ENCODE measurements around the gene NID1.
"Not testable (repeated sequence)": the region's sequence is repeated elsewhere in the genome, so short reads cannot be mapped to it uniquely, and the experiment has no call there.

NID1 gene

DNA sequence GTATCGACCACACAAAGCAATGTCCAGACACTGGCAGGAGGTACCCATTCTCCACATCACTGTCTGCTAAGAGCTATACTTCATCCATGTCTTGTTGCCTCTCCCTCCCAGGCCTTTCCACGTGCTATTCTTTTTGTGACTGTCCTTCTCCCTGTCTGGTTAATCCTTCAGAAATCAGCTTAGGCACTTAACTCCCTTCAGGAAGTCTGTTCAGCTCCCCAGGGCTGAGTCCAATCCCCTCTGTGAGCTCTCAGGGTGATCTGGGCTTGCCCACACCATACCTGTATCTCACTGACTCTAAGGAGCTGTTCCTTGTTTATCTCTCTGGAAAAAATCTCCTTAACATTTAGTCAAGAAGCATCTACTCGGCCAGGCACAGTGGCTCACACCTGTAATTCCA is 69.4 kb downstream of the NID1 start:
- no peak for DNase-seq

DNA sequence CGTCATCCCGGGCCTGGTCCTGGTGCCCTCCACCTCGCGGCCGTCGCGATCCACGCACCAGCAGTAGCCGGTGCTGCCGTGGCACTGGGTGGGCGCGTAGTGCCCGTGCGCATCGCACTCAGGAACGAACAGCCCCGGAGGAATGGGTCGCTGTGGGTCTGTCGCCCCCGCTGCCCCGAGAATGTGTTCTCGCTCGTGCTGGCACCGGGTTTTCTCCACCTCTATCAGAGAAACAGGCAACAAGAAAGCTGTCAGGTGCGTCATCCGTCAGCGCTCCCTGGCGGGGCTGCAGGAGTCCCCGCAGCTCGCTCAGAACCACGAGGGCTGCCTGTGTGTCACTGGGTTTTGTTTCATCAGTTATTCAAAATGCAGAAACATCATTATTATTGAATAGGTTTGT is 71.2 kb downstream of the NID1 start:
- DNase-seq, result no peak

DNA sequence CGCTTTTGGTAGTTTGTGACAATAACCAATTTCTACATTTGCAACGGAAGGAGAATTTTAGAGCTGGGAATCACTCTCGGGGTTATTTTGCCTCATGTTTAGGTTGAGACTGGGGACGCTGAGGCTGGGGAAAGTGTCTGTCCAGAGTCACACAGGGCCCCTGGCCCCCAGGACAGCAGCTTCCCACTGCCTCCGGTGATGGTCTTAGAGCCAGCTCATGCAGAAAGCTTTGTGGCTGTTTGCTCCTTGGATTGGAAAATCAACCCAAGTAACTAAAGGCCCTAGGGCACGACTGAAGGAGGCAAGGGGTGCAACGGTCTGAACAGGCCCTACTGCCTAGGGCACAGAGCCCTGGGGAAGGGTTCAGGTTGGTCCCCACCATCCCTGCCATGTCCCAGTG is 72.0 kb downstream of the NID1 start:
- no peak for DNase-seq

- DNase-seq, result no peak
These were observed 72.5 kb downstream of the NID1 start for GRCh38 chr1:235992346-235992745.

GRCh38 chr1:235990330-235990795 is 74.5 kb downstream of the NID1 start:
- no peak for DNase-seq

GRCh38 chr1:235989105-235989504 is 75.8 kb downstream of the NID1 start:
- DNase-seq, result no peak

DNA sequence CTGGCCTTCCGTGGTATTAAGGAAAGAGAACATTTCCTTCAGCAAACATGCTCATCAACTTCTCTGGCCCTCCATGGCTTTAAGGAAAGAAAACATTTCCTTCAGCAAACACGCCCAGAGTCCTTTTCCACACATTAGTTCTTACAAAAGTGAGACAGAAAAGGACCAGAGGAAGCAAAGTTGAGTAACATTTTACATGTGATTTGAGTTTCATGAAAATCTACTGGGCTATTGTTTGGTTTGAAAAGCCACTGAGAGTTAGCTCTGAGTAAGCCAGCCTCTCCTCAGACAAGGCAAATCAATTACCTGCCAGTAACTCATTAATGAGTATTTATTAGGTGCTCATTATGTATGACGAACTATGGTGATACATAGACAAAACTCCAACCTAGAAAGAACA is 78.0 kb downstream of the NID1 start:
- peak; percentile 63 for DNase-seq

GRCh38 chr1:235984041-235984825 is 80.7 kb downstream of the NID1 start:
- DNase-seq, result peak; percentile 72

DNA sequence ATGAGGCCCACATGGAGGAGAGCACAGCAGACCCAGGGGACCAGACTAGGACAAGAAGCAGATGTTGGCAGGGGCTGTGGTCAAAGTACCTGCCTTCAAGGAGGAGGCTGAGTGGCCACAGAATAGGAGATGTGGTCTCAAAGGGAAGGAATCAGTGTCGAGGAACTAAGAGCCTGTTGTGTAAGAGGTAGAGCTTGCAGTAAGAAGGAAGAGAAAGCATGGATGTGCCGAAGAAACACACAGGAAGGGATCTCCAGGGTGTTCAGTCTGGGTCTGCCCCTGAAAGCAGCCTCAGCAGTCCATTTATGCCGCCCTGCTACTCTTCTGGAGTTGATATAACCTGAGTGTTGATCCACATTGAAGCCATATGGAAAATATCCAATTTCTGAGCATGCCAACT is 83.9 kb downstream of the NID1 start:
- peak; percentile 80 for DNase-seq

DNA sequence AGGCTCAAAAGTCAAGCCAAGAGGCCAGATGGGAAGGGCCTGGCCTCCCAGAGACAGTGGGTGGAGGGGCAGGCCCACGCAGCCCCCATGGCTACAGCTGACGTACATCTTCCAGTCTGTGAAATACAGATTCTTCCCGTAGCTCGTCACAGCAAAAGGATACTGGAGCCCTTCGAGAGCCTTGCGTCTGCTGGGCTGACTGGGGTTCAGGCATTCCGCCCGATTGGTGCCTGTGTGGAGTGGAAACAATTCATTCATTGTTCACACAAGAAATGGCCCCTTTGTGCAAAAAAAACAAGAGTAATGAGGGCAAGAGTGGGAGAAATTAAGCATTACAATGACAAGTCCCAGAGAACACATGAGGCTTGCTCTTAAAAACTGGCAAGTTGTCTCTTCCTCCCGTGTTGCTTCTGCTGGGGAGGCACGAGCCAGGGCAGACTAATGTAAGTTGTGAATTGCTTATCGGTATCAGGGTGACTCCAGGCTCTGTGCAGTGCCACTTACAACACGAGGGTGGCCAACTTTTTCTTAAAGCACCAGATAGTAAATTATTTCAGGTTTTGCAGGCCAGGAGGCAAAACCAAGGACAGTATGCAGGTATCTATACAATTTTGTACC is 85.1 kb downstream of the NID1 start:
- no peak for DNase-seq

DNA sequence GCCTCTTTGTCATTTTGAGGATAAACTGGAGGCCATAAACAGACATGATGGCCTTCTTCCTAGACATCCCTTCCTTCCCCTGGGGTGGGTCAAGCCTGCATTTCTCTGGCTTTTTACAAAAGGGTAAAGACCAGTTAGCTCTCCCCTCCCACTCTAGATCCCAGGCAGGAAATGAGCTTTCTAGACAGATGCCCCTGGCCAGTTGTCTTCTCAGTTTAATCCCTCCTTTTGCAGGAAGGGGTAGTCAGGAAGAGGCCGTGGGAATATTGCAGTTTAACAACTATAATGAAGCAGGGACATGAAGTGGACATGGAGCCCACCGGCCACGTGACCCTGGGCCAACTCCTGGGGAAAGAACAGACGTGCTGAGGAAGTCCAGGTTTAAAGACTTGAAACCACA is 85.7 kb downstream of the NID1 start:
- no peak for DNase-seq

DNA sequence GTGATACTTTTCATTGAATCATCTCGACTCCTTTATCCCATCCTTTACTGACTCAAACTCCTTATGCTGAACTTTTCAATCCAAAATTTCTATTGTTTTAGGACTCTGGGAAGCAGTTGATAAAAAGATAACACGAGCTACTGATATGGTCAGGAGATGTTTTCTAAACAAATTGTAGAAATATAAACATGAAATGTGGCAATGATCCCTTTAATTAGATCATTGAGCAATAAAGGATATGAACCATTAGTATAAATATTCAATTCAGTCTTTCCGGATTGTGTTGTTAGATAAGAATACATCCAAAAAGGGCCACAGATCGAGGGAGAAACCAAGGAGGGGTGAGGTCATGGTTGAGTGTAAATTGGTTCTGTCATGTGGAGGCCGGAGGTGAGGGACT is 88.4 kb downstream of the NID1 start:
- no peak for DNase-seq

- DNase-seq, result no peak
These were observed 90.3 kb downstream of the NID1 start for GRCh38 chr1:235974616-235975015.

- DNase-seq, result not testable (repeated sequence)
These were observed 92.2 kb downstream of the NID1 start for GRCh38 chr1:235972691-235973090.

GRCh38 chr1:235972311-235972689 is 92.6 kb downstream of the NID1 start:
- DNase-seq, result peak; percentile 66

DNA sequence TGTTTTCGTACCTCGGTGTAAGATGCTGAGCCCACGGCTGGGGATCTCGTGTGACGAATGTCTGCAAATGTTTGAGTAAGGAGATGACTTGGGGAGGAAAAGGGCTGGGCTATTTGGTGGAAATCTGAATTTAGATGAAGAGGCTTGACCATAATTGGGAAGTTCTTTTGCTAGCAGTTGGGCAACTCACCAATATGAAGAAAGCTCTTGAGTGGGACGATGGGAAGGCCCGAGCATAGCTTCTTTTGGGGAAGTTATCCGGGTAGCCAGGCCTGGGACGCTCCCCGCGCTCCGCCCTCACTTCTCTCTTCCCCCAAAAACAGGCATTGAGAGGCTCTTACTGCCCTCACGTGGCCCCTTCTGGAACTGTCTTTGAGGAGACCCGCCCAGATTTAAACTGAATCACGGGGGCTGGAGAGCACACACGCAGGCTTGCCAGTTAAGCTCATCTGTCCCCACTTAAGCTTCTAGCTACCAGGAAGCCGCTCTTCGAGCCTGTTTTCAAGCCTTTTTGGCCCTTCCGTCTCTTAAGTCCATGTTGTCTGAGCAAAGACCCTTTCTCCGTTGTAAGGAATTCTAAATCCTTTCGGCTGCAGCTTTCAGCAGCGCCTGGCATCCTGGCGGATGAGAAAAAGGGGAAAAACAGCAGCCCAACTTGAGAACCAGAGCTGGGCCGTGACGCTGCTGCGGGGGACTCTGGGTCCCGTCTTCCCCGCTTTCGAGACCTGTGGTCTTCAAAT is 93.1 kb downstream of the NID1 start:
- DNase-seq, result peak; percentile 99

DNA sequence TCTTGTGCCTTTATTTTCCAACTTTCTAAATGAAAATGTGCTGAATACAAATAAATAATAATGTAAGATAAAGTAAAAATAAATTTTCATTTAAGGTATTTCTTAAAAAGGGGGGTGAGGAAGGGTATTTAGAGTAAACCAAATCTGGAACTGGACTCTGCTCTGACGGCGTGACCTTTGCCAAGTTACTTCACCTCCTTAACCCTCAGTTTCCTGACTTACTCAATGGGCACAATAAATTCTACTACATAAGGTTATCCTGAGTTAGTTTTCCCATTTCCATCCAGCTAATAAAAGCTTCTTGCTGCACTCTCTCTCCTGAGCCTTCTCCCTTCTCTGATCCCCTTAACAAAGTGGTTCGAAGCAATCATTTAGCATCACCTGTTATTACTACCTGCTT is 93.9 kb downstream of the NID1 start:
- DNase-seq, result peak; percentile 58

DNA sequence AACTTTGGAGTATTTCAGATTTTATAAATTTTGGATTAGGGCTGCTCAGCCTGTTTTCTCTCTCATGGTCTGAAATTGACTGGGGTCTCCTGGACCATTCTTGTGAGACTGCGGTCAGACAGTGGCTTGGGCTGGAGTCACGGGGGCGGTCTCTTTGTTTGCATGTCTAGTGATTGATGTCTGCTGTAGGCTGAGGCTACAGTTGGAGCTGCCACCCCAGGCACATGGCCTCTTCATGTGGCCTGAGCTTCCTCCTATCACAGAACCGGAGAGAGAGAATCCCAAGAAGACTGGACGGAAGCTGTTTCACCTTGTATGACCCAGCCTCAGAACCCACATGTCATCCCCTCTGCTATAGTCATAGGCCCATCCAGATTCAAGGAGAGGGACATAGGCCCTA is 96.1 kb downstream of the NID1 start:
- no peak for DNase-seq

GRCh38 chr1:235966134-235966533 is 98.8 kb downstream of the NID1 start:
- DNase-seq, result not testable (repeated sequence)

- DNase-seq, result no peak
These were observed 104.1 kb downstream of the NID1 start for GRCh38 chr1:235960809-235961208.

DNA sequence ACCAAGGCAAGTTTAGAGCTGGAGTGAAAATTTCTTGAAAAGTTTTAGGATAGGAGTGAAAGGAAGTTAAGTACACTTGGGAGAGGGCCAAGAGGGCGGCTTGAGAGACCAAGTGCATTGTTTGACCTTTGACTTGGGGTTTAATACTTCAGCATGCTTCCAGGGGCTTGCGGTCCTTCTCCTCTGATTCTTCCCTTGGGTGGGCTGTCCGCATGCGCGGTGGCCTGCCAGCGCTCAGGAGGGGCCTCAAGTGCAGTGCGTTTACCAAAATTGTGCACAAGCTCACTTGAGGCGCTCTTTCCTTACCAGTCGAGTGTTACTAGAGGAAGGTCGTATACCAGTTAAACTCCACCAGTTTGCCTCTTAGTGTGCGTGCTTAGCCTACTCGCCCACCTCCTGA is 106.9 kb downstream of the NID1 start:
- DNase-seq, result no peak

DNA sequence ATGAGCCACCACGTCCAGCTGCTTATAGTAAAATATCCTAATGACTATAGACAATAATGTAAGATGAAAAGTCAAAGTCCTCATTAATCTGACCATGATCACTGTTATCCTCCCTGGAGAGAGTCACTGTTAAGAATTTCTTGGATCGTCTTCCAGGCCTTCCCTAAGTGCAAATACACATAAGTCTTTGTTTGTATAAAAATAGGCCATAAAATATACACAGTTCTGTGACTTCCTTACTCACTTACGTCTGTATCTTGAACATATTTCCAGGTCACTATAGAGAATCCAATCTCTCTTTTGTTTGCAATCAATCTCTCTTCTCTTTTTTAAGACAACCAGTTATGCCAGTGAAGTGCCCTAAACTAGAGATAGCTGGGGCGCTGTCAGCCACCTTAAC is 109.1 kb downstream of the NID1 start:
- no peak for DNase-seq

- peak; percentile 95 for DNase-seq
These were observed 110.3 kb downstream of the NID1 start for GRCh38 chr1:235954306-235955283.
